A673 (cell line): ENCODE data around the gene TBC1D2B.

Source experiments
- EZH2 ChIP-seq: fragments of 200-600 bp; sonication (generic); IDR thresholded peaks from 2 replicates; pipeline ENCODE4 v1.6.1; 2017; ENCODE audit warnings: borderline replicate concordance, low read depth, mild to moderate bottlenecking, mixed read lengths, antibody characterized with exemption, low read length; ENCODE audit not compliant: poor library complexity, severe bottlenecking
- TF ChIP-seq, protein P1 (sequence below): fragments of 300-800, 200-600 bp; sonication (generic); conservative IDR thresholded peaks from 2 replicates; pipeline ENCODE4 v1.5.1; 2017; ENCODE audit warnings: low read depth, mild to moderate bottlenecking, antibody characterized with exemption, low read length, moderate library complexity, mixed read lengths

DNA sequence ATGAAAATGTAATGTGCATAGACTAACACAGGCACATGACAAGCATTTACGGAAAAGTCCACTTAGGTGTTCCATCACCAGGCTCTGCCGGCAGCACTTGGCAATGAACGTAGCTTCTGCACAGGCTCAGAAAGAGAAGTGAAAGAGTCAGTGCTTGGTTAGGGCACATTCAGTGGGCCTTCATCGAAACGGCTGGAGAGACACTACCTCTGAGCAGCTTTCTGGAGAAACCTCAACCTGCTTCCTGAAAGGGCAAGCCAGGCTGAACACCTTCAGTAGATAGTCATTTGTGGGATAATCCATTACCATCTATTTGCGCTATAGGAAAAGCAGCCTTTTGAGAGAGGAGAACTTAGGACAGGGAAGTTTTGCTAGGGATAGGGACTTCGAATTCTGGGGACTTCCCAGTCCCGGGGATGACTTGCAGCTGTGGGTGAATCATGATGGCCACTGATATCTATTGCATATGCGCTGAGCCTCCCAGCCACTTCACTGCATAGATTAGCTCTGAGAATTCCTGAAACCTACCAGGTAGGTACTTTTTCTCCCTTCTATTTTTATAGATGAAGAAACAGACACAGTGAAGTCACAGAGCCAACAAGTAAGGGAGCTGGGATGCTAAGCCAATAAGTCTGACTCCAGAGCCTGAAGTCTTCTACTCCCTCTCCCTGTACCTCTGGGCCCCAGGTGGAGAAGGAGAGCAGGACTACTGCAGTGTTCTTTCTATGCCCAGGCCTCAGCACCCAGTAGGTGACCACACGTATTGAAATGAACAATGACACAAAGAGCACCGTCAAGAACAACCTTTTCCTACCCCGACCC, 10.7 kb upstream of the TBC1D2B start:
- TF ChIP-seq, protein P1, sequence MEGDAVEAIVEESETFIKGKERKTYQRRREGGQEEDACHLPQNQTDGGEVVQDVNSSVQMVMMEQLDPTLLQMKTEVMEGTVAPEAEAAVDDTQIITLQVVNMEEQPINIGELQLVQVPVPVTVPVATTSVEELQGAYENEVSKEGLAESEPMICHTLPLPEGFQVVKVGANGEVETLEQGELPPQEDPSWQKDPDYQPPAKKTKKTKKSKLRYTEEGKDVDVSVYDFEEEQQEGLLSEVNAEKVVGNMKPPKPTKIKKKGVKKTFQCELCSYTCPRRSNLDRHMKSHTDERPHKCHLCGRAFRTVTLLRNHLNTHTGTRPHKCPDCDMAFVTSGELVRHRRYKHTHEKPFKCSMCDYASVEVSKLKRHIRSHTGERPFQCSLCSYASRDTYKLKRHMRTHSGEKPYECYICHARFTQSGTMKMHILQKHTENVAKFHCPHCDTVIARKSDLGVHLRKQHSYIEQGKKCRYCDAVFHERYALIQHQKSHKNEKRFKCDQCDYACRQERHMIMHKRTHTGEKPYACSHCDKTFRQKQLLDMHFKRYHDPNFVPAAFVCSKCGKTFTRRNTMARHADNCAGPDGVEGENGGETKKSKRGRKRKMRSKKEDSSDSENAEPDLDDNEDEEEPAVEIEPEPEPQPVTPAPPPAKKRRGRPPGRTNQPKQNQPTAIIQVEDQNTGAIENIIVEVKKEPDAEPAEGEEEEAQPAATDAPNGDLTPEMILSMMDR = no peak
- TF ChIP-seq EZH2 = no peak
